GM12878 (cell line): ENCODE data around the gene NME8. TPM values are rescaled to one million over a fixed set of nuclear protein-coding genes. Genes with fewer than 3 reads are reported as not detected.

ENCODE experiments used
- ATF7 ChIP-seq: fragments of 450-650 bp; IDR thresholded peaks from 2 replicates; pipeline ENCODE4 v1.6.1; 2016; ENCODE audit warnings: low read depth, mild to moderate bottlenecking
- EP300 ChIP-seq, 2 experiments: fragments of 150-350 bp in 1 of 2; IDR thresholded peaks; 2 replicates each; pipeline ENCODE4 v1.6.1; 2011 to 2012; ENCODE audit warnings: low read depth in 2 of 2, low read length in 2 of 2, borderline replicate concordance in 1 of 2, improper control_type of control experiment in 1 of 2, inconsistent platforms in 1 of 2; ENCODE audit not compliant: control insufficient read depth in 1 of 2
- EZH2 ChIP-seq: IDR thresholded peaks from 2 replicates; pipeline ENCODE4 v1.6.1; 2012; ENCODE audit warnings: low read depth, mild to moderate bottlenecking, control low read depth, inconsistent platforms, low read length, borderline replicate concordance; ENCODE audit not compliant: control insufficient read depth
- FOS ChIP-seq: IDR thresholded peaks from 3 replicates; pipeline ENCODE4 v1.6.1; 2011; ENCODE audit warnings: borderline replicate concordance; ENCODE audit not compliant: insufficient read length; ENCODE audit errors: extremely low read depth
- FOXK2 ChIP-seq: fragments of 450-650 bp; IDR thresholded peaks from 2 replicates; pipeline ENCODE4 v1.6.1; 2017; ENCODE audit warnings: mild to moderate bottlenecking, moderate library complexity
- KDM1A ChIP-seq: fragments of 200-600 bp; sonication (generic); IDR thresholded peaks from 2 replicates; pipeline ENCODE4 v1.6.1; 2016; ENCODE audit warnings: borderline replicate concordance
- MEF2B ChIP-seq: fragments of 450-650 bp; IDR thresholded peaks from 2 replicates; pipeline ENCODE4 v1.6.1; 2018; ENCODE audit warnings: mild to moderate bottlenecking, moderate library complexity; ENCODE audit not compliant: partially characterized antibody, poor library complexity, severe bottlenecking
- MTA2 ChIP-seq: fragments of 450-650 bp; IDR thresholded peaks from 2 replicates; pipeline ENCODE4 v1.6.1; 2016; ENCODE audit warnings: low read depth, mild to moderate bottlenecking, moderate library complexity
- NBN ChIP-seq: fragments of 450-650 bp; IDR thresholded peaks from 2 replicates; pipeline ENCODE4 v1.6.1; 2016
- RAD51 ChIP-seq: fragments of 450-650 bp; IDR thresholded peaks from 2 replicates; pipeline ENCODE4 v1.6.1; 2016; ENCODE audit warnings: moderate library complexity, mild to moderate bottlenecking, inconsistent platforms
- RCOR1 ChIP-seq: conservative IDR thresholded peaks from 2 replicates; pipeline ENCODE4 v1.6.1; 2012; ENCODE audit warnings: low read depth, low read length, improper control_type of control experiment
- SPI1 ChIP-seq: IDR thresholded peaks from 2 replicates; pipeline ENCODE4 v1.6.1; 2011; ENCODE audit warnings: low read depth, mild to moderate bottlenecking, low read length, moderate library complexity, borderline replicate concordance; ENCODE audit not compliant: insufficient read depth
- SREBF2 ChIP-seq: IDR thresholded peaks from 2 replicates; pipeline ENCODE4 v1.6.1; 2012; ENCODE audit warnings: mild to moderate bottlenecking, low read length
- STAT1 ChIP-seq: fragments of 450-650 bp; conservative IDR thresholded peaks from 2 replicates; pipeline ENCODE4 v1.6.1; 2014; ENCODE audit warnings: antibody characterized with exemption, mild to moderate bottlenecking
- ZNF217 ChIP-seq: fragments of 450-650 bp; IDR thresholded peaks from 2 replicates; pipeline ENCODE4 v1.6.1; 2017; ENCODE audit warnings: antibody characterized with exemption, mild to moderate bottlenecking
- ZNF384 ChIP-seq: IDR thresholded peaks from 2 replicates; pipeline ENCODE4 v1.6.1; 2012; ENCODE audit warnings: low read depth, mild to moderate bottlenecking, low read length, improper control_type of control experiment, borderline replicate concordance
- polyA plus RNA-seq, 11 experiments: library from polyadenylated mRNA; depleted of rRNA in 4 of 11; unstranded in 6 of 11; stranded (reverse) in 5 of 11; fragments of >200 nt; fragmentation: Nextera tagmentation in 4 of 11; fragmentation: Illumina TruSeq in 1 of 11; extraction: Ambion mirVana in 4 of 11; extraction: Trizol in 1 of 11; gene quantifications; 1 replicate in 1 of 11; 2 replicates in 10 of 11; pipeline versions ENCODE4 v1.2.1 to v1.2.3, GENCODE V29; 2011 to 2016; ENCODE audit warnings: inconsistent platforms in 2 of 11, missing spikeins in 2 of 11, low read depth in 1 of 11
- total RNA-seq, 4 experiments: library from RNA; depleted of rRNA in 3 of 4; stranded (reverse); fragments of >200 nt in 3 of 4; fragmentation: Illumina TruSeq in 1 of 4; extraction: Trizol in 1 of 4; gene quantifications; 2 replicates each; pipeline versions ENCODE4 v1.2.1 to v1.2.3, GENCODE V29; 2013 to 2021
- TF ChIP-seq, protein P1 (sequence below): fragments of 150-350 bp; IDR thresholded peaks from 2 replicates; pipeline ENCODE4 v1.6.1; 2016; ENCODE audit warnings: low read depth, low read length
- TF ChIP-seq, protein P2 (sequence below): fragments of 450-650 bp; IDR thresholded peaks from 2 replicates; pipeline ENCODE4 v1.6.1; 2017; ENCODE audit warnings: mild to moderate bottlenecking, low read depth, inconsistent platforms; ENCODE audit not compliant: poor library complexity, severe bottlenecking
- TF ChIP-seq, protein P3 (sequence below): fragments of 450-650 bp; IDR thresholded peaks from 2 replicates; pipeline ENCODE4 v1.6.1; 2016; ENCODE audit warnings: mild to moderate bottlenecking
- TF ChIP-seq, protein P4 (sequence below): fragments of 150-350 bp; IDR thresholded peaks from 2 replicates; pipeline ENCODE4 v1.6.1; 2014; ENCODE audit warnings: mild to moderate bottlenecking, low read depth, low read length
- TF ChIP-seq, protein P5 (sequence below): IDR thresholded peaks from 2 replicates; pipeline ENCODE4 v1.6.1; 2011; ENCODE audit warnings: mild to moderate bottlenecking, low read depth, low read length, moderate library complexity; ENCODE audit not compliant: insufficient replicate concordance

NME8 gene
- total and polyA plus RNA-seq, 10 of the 15 experiments (the other 5 are each of a cell fraction or from before 2014, with no cell fraction given), result 0.03 to 3.5 (median 0.52) TPM; not detected in 2

DNA sequence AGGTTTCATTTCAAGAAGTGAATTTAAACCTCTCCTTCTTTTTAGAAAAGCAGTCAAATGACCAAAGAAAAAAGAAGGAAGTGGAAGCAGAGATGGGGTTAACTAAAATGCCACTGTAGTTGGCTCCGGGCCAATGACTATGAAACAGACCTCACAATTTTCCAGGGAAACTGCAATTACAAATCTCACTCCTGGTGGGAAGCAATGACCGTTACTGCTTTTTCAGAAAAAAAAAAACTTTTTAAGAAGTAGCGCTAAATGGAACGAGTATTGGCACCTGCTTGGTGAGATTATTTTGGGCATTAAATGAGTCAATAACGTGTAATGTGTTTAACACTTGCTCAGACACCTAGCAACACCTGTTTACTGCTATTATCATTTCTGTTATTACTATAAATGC lies 67.0 kb downstream of the NME8 start (continued):
- TF ChIP-seq SPI1 (peak; percentile 87), MEF2B (peak; percentile 51), FOXK2 (no peak), SREBF2 (no peak), NBN (0 out of 2 replicates have a peak, but pooled peaks have one; percentile 23), EP300 (IDR thresholded peaks at IDR 0.05; ENCODE audit: borderline replicate concordance in 1 of 2, control insufficient read depth in 1 of 2, low read depth in 2 of 2, low read length in 2 of 2) (peak; percentile 70 to 78; a peak in 3 of 4 replicates), KDM1A (no peak), MTA2 (peak; percentile 81), RCOR1 (no peak), ZNF217 (peak; percentile 61; the same call in 1 of the 2 replicates), STAT1 (no peak), FOS (no peak), EZH2 (no peak), ATF7 (peak; percentile 53), ZNF384 (peak; percentile 53; the same call in 1 of the 2 replicates), RAD51 (0 out of 2 replicates have a peak, but pooled peaks have one; percentile 11)
- TF ChIP-seq, protein P1, sequence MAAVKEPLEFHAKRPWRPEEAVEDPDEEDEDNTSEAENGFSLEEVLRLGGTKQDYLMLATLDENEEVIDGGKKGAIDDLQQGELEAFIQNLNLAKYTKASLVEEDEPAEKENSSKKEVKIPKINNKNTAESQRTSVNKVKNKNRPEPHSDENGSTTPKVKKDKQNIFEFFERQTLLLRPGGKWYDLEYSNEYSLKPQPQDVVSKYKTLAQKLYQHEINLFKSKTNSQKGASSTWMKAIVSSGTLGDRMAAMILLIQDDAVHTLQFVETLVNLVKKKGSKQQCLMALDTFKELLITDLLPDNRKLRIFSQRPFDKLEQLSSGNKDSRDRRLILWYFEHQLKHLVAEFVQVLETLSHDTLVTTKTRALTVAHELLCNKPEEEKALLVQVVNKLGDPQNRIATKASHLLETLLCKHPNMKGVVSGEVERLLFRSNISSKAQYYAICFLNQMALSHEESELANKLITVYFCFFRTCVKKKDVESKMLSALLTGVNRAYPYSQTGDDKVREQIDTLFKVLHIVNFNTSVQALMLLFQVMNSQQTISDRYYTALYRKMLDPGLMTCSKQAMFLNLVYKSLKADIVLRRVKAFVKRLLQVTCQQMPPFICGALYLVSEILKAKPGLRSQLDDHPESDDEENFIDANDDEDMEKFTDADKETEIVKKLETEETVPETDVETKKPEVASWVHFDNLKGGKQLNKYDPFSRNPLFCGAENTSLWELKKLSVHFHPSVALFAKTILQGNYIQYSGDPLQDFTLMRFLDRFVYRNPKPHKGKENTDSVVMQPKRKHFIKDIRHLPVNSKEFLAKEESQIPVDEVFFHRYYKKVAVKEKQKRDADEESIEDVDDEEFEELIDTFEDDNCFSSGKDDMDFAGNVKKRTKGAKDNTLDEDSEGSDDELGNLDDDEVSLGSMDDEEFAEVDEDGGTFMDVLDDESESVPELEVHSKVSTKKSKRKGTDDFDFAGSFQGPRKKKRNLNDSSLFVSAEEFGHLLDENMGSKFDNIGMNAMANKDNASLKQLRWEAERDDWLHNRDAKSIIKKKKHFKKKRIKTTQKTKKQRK, result no peak
- TF ChIP-seq, protein P2, sequence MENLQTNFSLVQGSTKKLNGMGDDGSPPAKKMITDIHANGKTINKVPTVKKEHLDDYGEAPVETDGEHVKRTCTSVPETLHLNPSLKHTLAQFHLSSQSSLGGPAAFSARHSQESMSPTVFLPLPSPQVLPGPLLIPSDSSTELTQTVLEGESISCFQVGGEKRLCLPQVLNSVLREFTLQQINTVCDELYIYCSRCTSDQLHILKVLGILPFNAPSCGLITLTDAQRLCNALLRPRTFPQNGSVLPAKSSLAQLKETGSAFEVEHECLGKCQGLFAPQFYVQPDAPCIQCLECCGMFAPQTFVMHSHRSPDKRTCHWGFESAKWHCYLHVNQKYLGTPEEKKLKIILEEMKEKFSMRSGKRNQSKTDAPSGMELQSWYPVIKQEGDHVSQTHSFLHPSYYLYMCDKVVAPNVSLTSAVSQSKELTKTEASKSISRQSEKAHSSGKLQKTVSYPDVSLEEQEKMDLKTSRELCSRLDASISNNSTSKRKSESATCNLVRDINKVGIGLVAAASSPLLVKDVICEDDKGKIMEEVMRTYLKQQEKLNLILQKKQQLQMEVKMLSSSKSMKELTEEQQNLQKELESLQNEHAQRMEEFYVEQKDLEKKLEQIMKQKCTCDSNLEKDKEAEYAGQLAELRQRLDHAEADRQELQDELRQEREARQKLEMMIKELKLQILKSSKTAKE, result peak; percentile 69
- TF ChIP-seq, protein P3, sequence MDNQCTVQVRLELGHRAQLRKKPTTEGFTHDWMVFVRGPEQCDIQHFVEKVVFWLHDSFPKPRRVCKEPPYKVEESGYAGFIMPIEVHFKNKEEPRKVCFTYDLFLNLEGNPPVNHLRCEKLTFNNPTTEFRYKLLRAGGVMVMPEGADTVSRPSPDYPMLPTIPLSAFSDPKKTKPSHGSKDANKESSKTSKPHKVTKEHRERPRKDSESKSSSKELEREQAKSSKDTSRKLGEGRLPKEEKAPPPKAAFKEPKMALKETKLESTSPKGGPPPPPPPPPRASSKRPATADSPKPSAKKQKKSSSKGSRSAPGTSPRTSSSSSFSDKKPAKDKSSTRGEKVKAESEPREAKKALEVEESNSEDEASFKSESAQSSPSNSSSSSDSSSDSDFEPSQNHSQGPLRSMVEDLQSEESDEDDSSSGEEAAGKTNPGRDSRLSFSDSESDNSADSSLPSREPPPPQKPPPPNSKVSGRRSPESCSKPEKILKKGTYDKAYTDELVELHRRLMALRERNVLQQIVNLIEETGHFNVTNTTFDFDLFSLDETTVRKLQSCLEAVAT, result 0 out of 2 replicates have a peak, but pooled peaks have one; percentile 36
- TF ChIP-seq, protein P4, sequence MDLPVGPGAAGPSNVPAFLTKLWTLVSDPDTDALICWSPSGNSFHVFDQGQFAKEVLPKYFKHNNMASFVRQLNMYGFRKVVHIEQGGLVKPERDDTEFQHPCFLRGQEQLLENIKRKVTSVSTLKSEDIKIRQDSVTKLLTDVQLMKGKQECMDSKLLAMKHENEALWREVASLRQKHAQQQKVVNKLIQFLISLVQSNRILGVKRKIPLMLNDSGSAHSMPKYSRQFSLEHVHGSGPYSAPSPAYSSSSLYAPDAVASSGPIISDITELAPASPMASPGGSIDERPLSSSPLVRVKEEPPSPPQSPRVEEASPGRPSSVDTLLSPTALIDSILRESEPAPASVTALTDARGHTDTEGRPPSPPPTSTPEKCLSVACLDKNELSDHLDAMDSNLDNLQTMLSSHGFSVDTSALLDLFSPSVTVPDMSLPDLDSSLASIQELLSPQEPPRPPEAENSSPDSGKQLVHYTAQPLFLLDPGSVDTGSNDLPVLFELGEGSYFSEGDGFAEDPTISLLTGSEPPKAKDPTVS, result no peak
- TF ChIP-seq, protein P5, sequence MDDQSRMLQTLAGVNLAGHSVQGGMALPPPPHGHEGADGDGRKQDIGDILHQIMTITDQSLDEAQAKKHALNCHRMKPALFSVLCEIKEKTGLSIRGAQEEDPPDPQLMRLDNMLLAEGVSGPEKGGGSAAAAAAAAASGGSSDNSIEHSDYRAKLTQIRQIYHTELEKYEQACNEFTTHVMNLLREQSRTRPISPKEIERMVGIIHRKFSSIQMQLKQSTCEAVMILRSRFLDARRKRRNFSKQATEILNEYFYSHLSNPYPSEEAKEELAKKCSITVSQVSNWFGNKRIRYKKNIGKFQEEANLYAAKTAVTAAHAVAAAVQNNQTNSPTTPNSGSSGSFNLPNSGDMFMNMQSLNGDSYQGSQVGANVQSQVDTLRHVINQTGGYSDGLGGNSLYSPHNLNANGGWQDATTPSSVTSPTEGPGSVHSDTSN, result no peak
